Measurements from ENCODE around the gene BNIP2.
A peak's percentile ranks its signal among the peaks of the same experiment; 100 is the strongest.
"Not testable (repeated sequence)": the region's sequence is repeated elsewhere in the genome, so short reads cannot be mapped to it uniquely, and the experiment has no call there.

BNIP2 gene

GRCh38 chr15:59703979-59704796 lies 15.1 kb upstream of the BNIP2 start:
- CTCF ChIA-PET: interaction anchor here (0.6 kb wide), 1 partner anchor 191 kb away, joined by 3 read pairs; no protein-coding TSS in a partner anchor
- no peak for DNase-seq (ENCODE audit: low spot score)
- POLR2A ChIA-PET (ENCODE audit: low non-redundant PET): no interaction called here
- TF ChIP-seq, protein P1, sequence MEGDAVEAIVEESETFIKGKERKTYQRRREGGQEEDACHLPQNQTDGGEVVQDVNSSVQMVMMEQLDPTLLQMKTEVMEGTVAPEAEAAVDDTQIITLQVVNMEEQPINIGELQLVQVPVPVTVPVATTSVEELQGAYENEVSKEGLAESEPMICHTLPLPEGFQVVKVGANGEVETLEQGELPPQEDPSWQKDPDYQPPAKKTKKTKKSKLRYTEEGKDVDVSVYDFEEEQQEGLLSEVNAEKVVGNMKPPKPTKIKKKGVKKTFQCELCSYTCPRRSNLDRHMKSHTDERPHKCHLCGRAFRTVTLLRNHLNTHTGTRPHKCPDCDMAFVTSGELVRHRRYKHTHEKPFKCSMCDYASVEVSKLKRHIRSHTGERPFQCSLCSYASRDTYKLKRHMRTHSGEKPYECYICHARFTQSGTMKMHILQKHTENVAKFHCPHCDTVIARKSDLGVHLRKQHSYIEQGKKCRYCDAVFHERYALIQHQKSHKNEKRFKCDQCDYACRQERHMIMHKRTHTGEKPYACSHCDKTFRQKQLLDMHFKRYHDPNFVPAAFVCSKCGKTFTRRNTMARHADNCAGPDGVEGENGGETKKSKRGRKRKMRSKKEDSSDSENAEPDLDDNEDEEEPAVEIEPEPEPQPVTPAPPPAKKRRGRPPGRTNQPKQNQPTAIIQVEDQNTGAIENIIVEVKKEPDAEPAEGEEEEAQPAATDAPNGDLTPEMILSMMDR (conservative IDR thresholded peaks at IDR 0.05; ENCODE audit: low read depth): no peak
- H3K27ac ChIP-seq: no peak overlapping the region

GRCh38 chr15:59702351-59702750 lies 13.2 kb upstream of the BNIP2 start:
- POLR2A ChIA-PET (ENCODE audit: low non-redundant PET): interaction anchor here (0.5 kb wide), 1 partner anchor 13 kb away, joined by 7 read pairs; no protein-coding TSS in a partner anchor
- no peak overlapping the region for H3K27ac ChIP-seq
- TF ChIP-seq, protein P1 (conservative IDR thresholded peaks at IDR 0.05; ENCODE audit: low read depth): no peak
- CTCF ChIA-PET: no interaction called here
- DNase-seq (ENCODE audit: low spot score): no peak

DNA sequence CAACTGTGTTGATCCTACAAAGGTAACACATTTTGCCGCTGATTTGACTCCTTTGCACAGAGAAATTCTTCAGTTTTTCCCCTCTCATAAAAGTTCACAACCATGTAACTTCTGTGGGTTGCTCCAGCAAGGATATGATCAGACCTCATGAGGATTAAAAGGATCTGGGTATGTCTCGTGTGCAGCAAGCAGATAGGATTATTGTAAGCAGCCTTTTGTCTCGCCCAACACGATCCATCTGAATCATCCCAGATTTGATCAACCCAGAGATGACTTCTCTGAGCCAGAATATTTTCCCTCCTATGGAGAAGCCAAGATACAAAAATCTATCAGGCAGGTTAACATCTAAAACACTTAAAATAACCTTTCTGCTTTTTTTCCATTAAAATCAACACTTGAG lies 12.8 kb upstream of the BNIP2 start:
- ChIA-PET CTCF (no interaction called here), POLR2A (ENCODE audit: low non-redundant PET) (interaction anchor here (0.5 kb wide), 1 partner anchor 12 kb away, joined by 7 read pairs; no protein-coding TSS in a partner anchor)
- TF ChIP-seq, protein P1 (conservative IDR thresholded peaks at IDR 0.05; ENCODE audit: low read depth): no peak
- H3K27ac ChIP-seq: no peak overlapping the region
- DNase-seq (ENCODE audit: low spot score): no peak

DNA sequence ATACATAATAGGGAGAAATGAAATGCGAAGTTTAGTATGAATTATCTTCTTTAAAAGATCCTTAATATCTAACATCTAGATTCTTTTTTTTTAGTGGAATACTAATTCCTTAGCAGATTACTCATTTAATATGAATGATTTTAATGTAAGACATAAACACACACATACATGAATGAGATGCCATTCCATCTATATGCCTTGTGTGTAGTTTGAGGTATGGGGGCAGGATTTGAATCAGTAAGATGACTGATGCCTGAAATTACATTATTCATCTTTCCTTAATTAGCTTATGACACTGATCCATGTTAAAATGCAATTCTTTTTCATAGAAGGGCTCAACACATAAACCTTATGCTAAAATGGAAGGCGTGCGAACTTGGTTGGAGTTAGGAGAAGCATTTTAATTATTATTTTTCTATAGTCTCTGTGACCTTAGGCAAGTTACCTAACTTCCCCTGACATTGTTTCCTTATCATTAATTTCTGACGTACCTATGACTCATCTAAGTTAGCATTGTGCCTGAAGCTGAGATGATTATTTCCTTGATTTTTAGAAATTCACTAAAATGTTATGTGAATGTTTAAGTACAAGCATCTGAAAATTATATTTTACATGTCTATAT lies 10.8 kb upstream of the BNIP2 start:
- peak; percentile 77 for DNase-seq (ENCODE audit: low spot score)
- ChIA-PET CTCF (interaction anchor here (0.6 to 1.7 kb wide), 3 partner anchors 9 to 788 kb away, joined by 3 to 4 read pairs (median 3); no protein-coding TSS in a partner anchor), POLR2A (ENCODE audit: low non-redundant PET) (no interaction called here)
- TF ChIP-seq, protein P1 (conservative IDR thresholded peaks at IDR 0.05; ENCODE audit: low read depth): no peak
- H3K27ac ChIP-seq: no peak overlapping the region

GRCh38 chr15:59698065-59698464 lies 8.9 kb upstream of the BNIP2 start:
- CTCF ChIA-PET; DNase-seq (ENCODE audit: low spot score); H3K27ac ChIP-seq; POLR2A ChIA-PET (ENCODE audit: low non-redundant PET): not testable (repeated sequence)

- ChIA-PET POLR2A (ENCODE audit: low non-redundant PET) (no interaction called here), CTCF (interaction anchor here (0.6 to 1.2 kb wide), 3 partner anchors 64 to 630 kb away, joined by 3 to 6 read pairs (median 4); no protein-coding TSS in a partner anchor)
- no peak for DNase-seq (ENCODE audit: low spot score)
- TF ChIP-seq, protein P1 (conservative IDR thresholded peaks at IDR 0.05; ENCODE audit: low read depth): no peak
- no peak overlapping the region for H3K27ac ChIP-seq
These were observed 7.2 kb upstream of the BNIP2 start for GRCh38 chr15:59696332-59696731.

- H3K27ac ChIP-seq: no peak overlapping the region
- CTCF ChIA-PET: interaction anchor here (0.7 kb wide), 1 partner anchor 885 kb away, joined by 4 read pairs; no protein-coding TSS in a partner anchor
- no peak for DNase-seq (ENCODE audit: low spot score)
- POLR2A ChIA-PET (ENCODE audit: low non-redundant PET): no interaction called here
- TF ChIP-seq, protein P1 (conservative IDR thresholded peaks at IDR 0.05; ENCODE audit: low read depth): no peak
These were observed 5.7 kb upstream of the BNIP2 start for GRCh38 chr15:59694779-59695178.

All from RWPE1 (cell line).